Kidney epithelial cell (primary cell): ENCODE measurements around the gene ATXN10. TPM values are rescaled to one million over a fixed set of nuclear protein-coding genes. Genes with fewer than 3 reads are reported as not detected.

Source experiments
- DNase-seq: peaks from one replicate; pipeline ENCODE4 v3.0.0-alpha.2; 2010; ENCODE audit warnings: low read depth
- H3K27me3 ChIP-seq: 2 replicates; pipeline ENCODE4 v1.6.0; 2011; ENCODE audit warnings: low read length; ENCODE audit not compliant: control insufficient read depth, insufficient read depth
- H3K36me3 ChIP-seq: 2 replicates; pipeline ENCODE4 v1.5.1; 2011; ENCODE audit warnings: low read length; ENCODE audit not compliant: control insufficient read depth, insufficient read depth
- H3K4me3 ChIP-seq: 2 replicates; pipeline ENCODE4 v1.5.1; 2011; ENCODE audit warnings: low read depth, mild to moderate bottlenecking, control low read depth, low read length
- total RNA-seq: library from RNA; depleted of rRNA; stranded (reverse); fragments of >200 nt; gene quantifications from 2 replicates; pipeline ENCODE4 v1.2.3, GENCODE V29; 2015
- TF ChIP-seq, protein P1 (sequence below): IDR thresholded peaks from 2 replicates; pipeline ENCODE4 v1.5.1; 2011; ENCODE audit warnings: mild to moderate bottlenecking, moderate library complexity, low read length, control low read depth, inconsistent platforms; ENCODE audit not compliant: insufficient read depth, poor library complexity, severe bottlenecking

The ATXN10 gene
- total RNA-seq, 1 donor from 2014 or later = 127 TPM

DNA sequence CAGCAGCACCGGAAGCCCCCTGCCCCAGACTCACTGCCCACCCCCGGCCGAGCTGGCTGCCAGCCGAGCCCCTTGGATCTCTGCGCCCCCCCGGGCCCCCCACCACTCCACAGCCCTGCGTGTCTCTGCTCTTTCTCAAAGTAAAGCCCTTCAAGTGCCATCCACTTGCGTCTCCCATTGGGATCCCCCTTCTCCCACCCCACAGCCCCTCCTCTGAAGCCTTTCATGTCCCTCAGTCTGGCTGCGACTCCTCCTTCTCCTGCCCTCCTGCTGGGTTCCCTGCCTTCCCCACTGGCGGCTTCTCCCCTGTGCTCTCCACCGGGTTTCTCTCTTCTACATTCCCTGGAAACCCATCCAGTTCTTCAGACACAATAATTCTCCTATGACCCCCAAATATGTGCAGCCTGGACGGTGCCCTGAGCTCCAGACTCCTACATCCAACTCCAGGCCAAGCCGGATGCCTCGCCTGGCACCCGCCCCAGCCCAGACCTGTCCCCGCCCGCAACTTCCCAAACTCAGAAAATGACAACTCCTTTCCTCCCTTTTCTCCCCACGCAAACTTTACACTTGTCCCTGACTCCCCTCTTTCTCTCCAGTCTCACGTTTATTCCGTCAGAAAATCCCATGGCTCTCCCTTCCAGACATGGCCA lies 196.4 kb downstream of the ATXN10 start:
- peaks cover 39% of the 10 kb centered on the region for H3K27me3 ChIP-seq
- DNase-seq = no peak
- H3K36me3 ChIP-seq = no peaks in the 10 kb centered on the region
- TF ChIP-seq, protein P1, sequence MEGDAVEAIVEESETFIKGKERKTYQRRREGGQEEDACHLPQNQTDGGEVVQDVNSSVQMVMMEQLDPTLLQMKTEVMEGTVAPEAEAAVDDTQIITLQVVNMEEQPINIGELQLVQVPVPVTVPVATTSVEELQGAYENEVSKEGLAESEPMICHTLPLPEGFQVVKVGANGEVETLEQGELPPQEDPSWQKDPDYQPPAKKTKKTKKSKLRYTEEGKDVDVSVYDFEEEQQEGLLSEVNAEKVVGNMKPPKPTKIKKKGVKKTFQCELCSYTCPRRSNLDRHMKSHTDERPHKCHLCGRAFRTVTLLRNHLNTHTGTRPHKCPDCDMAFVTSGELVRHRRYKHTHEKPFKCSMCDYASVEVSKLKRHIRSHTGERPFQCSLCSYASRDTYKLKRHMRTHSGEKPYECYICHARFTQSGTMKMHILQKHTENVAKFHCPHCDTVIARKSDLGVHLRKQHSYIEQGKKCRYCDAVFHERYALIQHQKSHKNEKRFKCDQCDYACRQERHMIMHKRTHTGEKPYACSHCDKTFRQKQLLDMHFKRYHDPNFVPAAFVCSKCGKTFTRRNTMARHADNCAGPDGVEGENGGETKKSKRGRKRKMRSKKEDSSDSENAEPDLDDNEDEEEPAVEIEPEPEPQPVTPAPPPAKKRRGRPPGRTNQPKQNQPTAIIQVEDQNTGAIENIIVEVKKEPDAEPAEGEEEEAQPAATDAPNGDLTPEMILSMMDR = no peak
- no peak overlapping the region for H3K4me3 ChIP-seq

DNA sequence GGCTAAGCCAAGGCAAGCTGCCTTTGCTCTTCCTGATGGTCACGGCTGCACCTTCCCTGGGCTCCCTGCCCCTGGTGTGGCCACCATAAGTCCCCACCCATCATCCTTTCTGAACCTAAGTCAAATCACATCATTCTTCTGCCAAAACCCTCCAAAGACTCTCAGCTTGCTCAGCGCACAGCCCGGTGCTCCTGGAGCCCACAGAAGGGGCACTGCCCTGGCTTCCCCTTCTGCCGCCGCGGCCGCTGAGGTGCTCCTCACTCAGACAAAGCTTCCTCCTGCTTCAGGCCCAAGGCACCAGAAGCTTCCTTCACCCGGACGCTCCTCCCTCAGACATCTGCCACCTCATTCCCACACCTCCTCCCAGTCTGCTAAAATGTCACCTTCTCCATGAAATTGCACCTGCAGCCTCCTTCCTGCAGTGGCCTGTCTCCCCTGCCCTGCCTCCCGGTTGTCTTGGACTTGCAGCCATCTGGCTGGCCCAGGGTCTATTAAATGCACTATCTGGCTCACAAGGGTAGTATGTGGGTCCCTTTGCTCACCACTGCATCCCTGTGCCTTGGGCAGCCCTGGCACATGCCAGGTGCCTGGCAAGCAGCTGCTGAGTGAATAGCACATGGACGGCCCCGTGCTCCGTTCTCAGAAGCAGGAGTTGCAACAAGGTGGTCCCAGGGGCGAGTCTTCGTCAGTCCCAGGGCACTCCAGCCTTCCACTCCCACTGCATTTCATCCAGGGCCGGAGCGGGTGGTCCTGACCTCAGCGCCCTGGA lies 197.1 kb downstream of the ATXN10 start:
- Histone ChIP-seq H3K27me3 (peaks cover 39% of the 10 kb centered on the region), H3K36me3 (no peaks in the 10 kb centered on the region), H3K4me3 (no peak overlapping the region)
- TF ChIP-seq, protein P1 = no peak
- no peak for DNase-seq

DNA sequence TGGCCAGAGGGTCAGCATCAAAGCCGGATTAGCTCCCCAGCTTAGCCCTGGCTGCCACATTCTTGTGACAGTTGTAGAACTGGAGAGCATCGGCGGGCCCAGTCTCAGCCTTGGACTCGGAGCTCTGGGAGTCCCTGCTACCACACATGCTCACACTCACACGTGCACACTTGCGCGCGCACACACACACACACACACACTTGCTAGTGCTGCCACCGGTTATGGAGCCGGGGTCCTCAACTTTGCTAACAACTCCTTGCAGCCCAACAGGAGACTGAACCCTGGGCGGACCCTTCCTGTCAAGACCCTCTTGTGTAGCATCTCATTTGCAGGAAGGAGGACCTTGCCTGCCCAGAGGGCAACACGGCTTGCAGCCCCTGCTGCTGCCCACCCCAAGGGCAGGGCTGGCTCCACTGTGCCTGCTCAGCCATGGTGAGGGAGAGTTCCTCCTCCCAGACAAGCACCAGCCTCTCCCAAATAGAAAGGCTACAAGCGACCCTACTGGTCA lies 197.8 kb downstream of the ATXN10 start:
- Histone ChIP-seq H3K4me3 (no peak overlapping the region), H3K27me3 (peaks cover 39% of the 10 kb centered on the region), H3K36me3 (no peaks in the 10 kb centered on the region)
- DNase-seq = no peak
- TF ChIP-seq, protein P1 = no peak

DNA sequence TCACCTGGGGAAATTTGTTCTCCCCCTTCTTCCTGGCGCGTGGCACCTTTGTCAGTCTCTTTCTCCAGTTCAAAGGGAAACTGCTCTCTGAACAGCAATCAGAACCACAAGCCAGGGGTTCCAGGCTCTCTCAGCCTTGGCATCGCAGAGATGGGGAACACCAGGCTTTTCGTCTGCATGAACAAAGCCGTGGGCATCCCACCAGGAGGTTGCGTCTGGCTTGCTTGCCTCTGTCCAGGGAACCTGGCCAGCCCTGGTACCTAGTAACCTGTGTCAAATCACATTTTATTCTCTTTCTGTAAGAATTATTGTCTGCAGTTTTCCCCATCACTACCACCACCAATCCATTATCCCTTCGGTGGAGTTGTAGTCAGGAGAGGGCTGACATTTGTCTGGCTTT lies 198.4 kb downstream of the ATXN10 start:
- Histone ChIP-seq H3K27me3 (peaks cover 39% of the 10 kb centered on the region), H3K36me3 (no peaks in the 10 kb centered on the region), H3K4me3 (no peak overlapping the region)
- DNase-seq = no peak
- TF ChIP-seq, protein P1 = no peak

DNA sequence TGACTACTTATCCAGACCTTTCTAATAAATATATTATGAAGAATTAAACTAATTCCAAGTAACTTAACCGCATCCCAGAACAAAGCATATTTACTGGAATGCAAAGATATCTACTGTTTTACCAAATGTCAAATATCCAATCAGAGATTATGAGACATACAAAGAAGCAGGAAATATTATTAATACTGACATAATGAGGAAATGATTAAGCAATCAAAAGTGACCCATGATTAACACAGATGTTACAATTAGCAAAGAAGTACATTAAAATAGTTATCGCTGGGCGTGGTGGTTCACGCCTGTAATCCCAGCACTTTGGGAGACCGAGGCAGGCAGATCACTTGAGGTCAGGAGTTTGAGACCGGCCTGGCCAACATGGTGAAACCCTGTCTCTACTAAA lies 200.1 kb downstream of the ATXN10 start:
- Histone ChIP-seq H3K27me3 (peaks cover 35% of the 10 kb centered on the region), H3K36me3 (no peaks in the 10 kb centered on the region), H3K4me3 (no peak overlapping the region)
- DNase-seq = no peak
- TF ChIP-seq, protein P1 = no peak
